ENCODE data around the gene KDM8. TPM values are rescaled to one million over a fixed set of nuclear protein-coding genes. Genes with fewer than 3 reads are reported as not detected.

The KDM8 gene
- polyA plus RNA-seq, 3 donors = 0.40 to 3.3 (median 1.5) TPM

DNA sequence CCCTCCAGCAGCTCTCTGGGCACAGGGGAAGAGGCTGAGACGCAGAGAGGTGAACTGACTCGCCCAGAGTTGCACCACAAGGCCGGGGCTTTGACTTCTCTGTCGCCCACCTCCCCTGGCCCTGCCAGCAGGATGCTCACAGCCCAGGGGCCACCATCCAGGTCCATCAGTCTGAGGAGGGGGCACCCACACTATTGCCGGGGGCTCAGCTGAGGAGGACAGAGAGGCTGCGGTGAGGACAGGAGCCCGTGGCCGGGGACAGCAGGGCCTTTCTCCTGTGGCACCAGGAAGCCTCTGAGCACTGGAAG, 32.6 kb downstream of the KDM8 start:
- no peaks in the 10 kb centered on the region for H3K79me2 ChIP-seq (ENCODE audit: insufficient read depth, low read length)
- H3K4me1 ChIP-seq (ENCODE audit: control insufficient read depth in 1 of 2, insufficient read depth in 2 of 2, low read length in 2 of 2) = peaks cover 36 to 54% of the 10 kb centered on the region in 2 donors
- Mint-ChIP-seq H3K27ac (peak overlapping the region in 4 of 7 donors; percentile 15 to 83 (median 45)), H3K36me3 (peaks cover 36 to 46% of the 10 kb centered on the region in 2 donors), H3K27me3 (ENCODE audit: low read depth in 3 of 3) (peaks cover 0 to 8% (median 2%) of the 10 kb centered on the region in 3 donors), H3K4me3 (peak overlapping the region; percentile 80 to 89), H3K4me1 (peaks cover 47% of the 10 kb centered on the region), H3K9me3 (no peaks in the 10 kb centered on the region)
- peak overlapping the region in 1 of 3 experiments; percentile 71 for H3K4me3 ChIP-seq (replicated peaks in 1 of 3; ENCODE audit: low read depth in 2 of 3, low read length in 3 of 3)
- peak overlapping the region in 1 of 2 donors; percentile 54 for H3K27ac ChIP-seq (ENCODE audit: low read depth in 1 of 2, low read length in 2 of 2)
- H4K20me1 ChIP-seq (ENCODE audit: insufficient read depth, low read length) = no peaks in the 10 kb centered on the region
- TF ChIP-seq, protein P1, sequence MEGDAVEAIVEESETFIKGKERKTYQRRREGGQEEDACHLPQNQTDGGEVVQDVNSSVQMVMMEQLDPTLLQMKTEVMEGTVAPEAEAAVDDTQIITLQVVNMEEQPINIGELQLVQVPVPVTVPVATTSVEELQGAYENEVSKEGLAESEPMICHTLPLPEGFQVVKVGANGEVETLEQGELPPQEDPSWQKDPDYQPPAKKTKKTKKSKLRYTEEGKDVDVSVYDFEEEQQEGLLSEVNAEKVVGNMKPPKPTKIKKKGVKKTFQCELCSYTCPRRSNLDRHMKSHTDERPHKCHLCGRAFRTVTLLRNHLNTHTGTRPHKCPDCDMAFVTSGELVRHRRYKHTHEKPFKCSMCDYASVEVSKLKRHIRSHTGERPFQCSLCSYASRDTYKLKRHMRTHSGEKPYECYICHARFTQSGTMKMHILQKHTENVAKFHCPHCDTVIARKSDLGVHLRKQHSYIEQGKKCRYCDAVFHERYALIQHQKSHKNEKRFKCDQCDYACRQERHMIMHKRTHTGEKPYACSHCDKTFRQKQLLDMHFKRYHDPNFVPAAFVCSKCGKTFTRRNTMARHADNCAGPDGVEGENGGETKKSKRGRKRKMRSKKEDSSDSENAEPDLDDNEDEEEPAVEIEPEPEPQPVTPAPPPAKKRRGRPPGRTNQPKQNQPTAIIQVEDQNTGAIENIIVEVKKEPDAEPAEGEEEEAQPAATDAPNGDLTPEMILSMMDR (IDR thresholded peaks at IDR 0.05) = no peak
- no peaks in the 10 kb centered on the region for H3K27me3 ChIP-seq (ENCODE audit: control insufficient read depth in 2 of 2, insufficient read depth in 2 of 2, low read length in 2 of 2)
- peak overlapping the region; percentile 80 for H2AFZ ChIP-seq (ENCODE audit: insufficient read depth, low read depth, low read length, poor library complexity, severe bottlenecking)
- peak overlapping the region; percentile 77 for H3K4me2 ChIP-seq (replicated peaks; ENCODE audit: extremely low read depth, low read length, poor library complexity, severe bottlenecking)
- H3K9me3 ChIP-seq (replicated peaks in 1 of 2; ENCODE audit: control insufficient read depth in 1 of 2, insufficient read depth in 1 of 2, low read length in 2 of 2) = no peaks in the 10 kb centered on the region
- intact Hi-C loops (cut with micrococcal nuclease) = loop anchor here (2.0 to 5.0 kb wide), 4 partner anchors 81 to 221 kb away; no protein-coding TSS in a partner anchor
- WGBS (ENCODE audit: insufficient coverage) = 77% methylated on average over 8 of the region's 8 CpGs
- H3K9ac ChIP-seq (ENCODE audit: insufficient read depth, low read length, poor library complexity, severe bottlenecking) = no peak overlapping the region
- no peak for DNase-seq
- H3K36me3 ChIP-seq (replicated peaks in 1 of 2; ENCODE audit: control insufficient read depth in 1 of 2, insufficient read depth in 2 of 2, low read length in 2 of 2) = peaks cover 9 to 26% of the 10 kb centered on the region in 2 donors

DNA sequence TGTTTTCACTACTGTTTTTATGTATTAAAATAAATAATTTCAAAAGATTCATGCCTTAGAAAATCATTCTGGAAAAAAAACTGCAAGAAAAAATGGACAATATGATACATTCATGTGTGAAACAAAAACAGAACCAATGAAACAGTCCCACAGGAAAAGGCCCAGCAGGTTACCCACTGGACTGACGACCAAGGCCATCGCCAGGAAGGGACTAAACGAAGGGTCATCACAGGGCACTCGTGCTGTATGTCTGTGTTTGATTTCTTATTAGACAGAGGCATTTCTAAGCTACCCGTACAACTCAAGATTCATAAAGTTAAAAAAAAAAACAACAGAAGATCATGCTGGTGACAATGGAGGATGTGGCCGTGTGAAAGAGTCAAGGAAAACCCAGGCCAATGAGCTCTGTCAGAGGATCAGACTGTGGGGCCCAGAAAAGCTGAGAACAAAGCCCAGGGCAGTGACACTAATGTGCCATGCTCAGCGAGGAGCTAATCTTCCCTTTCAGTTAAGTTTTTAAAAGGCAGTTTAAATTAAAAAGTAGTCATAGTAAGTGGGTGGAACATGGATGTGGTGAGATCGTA, 33.4 kb downstream of the KDM8 start:
- Histone ChIP-seq H3K79me2 (ENCODE audit: insufficient read depth, low read length) (no peaks in the 10 kb centered on the region), H2AFZ (ENCODE audit: insufficient read depth, low read depth, low read length, poor library complexity, severe bottlenecking) (peak overlapping the region; percentile 86), H3K9me3 (replicated peaks in 1 of 2; ENCODE audit: control insufficient read depth in 1 of 2, insufficient read depth in 1 of 2, low read length in 2 of 2) (no peaks in the 10 kb centered on the region), H3K27me3 (ENCODE audit: control insufficient read depth in 2 of 2, insufficient read depth in 2 of 2, low read length in 2 of 2) (no peaks in the 10 kb centered on the region), H3K4me2 (replicated peaks; ENCODE audit: extremely low read depth, low read length, poor library complexity, severe bottlenecking) (peak overlapping the region; percentile 79), H3K4me3 (replicated peaks in 1 of 3; ENCODE audit: low read depth in 2 of 3, low read length in 3 of 3) (peak overlapping the region in 1 of 3 experiments; percentile 66), H3K4me1 (ENCODE audit: control insufficient read depth in 1 of 2, insufficient read depth in 2 of 2, low read length in 2 of 2) (peaks cover 36 to 58% of the 10 kb centered on the region in 2 donors), H4K20me1 (ENCODE audit: insufficient read depth, low read length) (no peaks in the 10 kb centered on the region), H3K9ac (ENCODE audit: insufficient read depth, low read length, poor library complexity, severe bottlenecking) (peak overlapping the region; percentile 51), H3K27ac (ENCODE audit: low read depth in 1 of 2, low read length in 2 of 2) (peak overlapping the region; percentile 70 to 86), H3K36me3 (replicated peaks in 1 of 2; ENCODE audit: control insufficient read depth in 1 of 2, insufficient read depth in 2 of 2, low read length in 2 of 2) (peaks cover 7 to 22% of the 10 kb centered on the region in 2 donors)
- peaks cover 0 to 8% (median 2%) of the 10 kb centered on the region in 3 donors for H3K27me3 Mint-ChIP-seq (ENCODE audit: low read depth in 3 of 3)
- intact Hi-C loops (cut with micrococcal nuclease) = loop anchor here (5.0 kb wide), 3 partner anchors 81 to 221 kb away; no protein-coding TSS in a partner anchor
- H3K4me1 Mint-ChIP-seq = peaks cover 49% of the 10 kb centered on the region
- H3K36me3 Mint-ChIP-seq = peaks cover 39 to 45% of the 10 kb centered on the region in 2 donors
- WGBS (ENCODE audit: insufficient coverage) = 50% methylated on average over 4 of the region's 8 CpGs
- H3K4me3 Mint-ChIP-seq = peak overlapping the region; percentile 69 to 92
- H3K9me3 Mint-ChIP-seq = no peaks in the 10 kb centered on the region
- TF ChIP-seq, protein P1 (IDR thresholded peaks at IDR 0.05) = no peak
- peak overlapping the region; percentile 85 to 97 (median 93) for H3K27ac Mint-ChIP-seq
- no peak for DNase-seq
